Measurements from ENCODE around the gene IGF2BP2. TPM values are rescaled to one million over a fixed set of nuclear protein-coding genes. Genes with fewer than 3 reads are reported as not detected.

Gene IGF2BP2
- total RNA-seq, 1 experiment from 2014 or later, result 97.8 TPM

DNA sequence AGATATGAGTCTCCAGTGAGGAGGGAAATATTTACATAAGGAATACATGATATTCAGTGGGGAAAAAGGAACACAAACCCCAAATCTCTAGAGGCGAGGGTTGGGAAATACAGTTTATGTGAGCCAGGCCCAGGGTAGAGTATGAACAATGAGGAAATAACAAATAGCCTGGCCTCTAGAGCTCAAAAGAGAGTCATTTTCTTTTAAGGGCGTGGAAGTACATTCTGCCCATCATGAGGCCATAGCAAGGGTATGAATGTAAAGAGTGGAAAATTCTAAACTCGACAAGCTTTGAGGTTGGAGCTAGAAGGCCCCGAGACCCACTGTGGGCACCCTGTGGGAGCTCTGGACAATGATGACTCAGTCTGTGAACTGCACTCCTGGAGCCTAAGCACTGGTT, 27.8 kb upstream of the IGF2BP2 start:
- peaks cover 12% of the 10 kb centered on the region; the same call in 1 of the 2 replicates for H3K9me3 ChIP-seq (ENCODE audit: control insufficient read depth, insufficient read depth, low read depth, low read length)
- intact Hi-C loops (cut with micrococcal nuclease; ENCODE audit: unreplicated experiment) (no loop called here), in situ Hi-C loops (cut with HindIII; ENCODE audit: low pct_unique_long_range_greater_than_20kb, low sequenced_read_pairs) (no loop called here)
- no peaks in the 10 kb centered on the region for H3K4me1 ChIP-seq (ENCODE audit: control insufficient read depth, insufficient read depth, low read length)
- POLR2A ChIA-PET, result interaction anchor here (0.6 kb wide), 1 partner anchor 72 kb away, joined by 3 read pairs; no protein-coding TSS in a partner anchor
- no peak for DNase-seq (ENCODE audit: low read depth, low spot score)
- H3K27me3 ChIP-seq (ENCODE audit: control insufficient read depth, insufficient read depth, low read length), result no peaks in the 10 kb centered on the region
- TF ChIP-seq, protein P1, sequence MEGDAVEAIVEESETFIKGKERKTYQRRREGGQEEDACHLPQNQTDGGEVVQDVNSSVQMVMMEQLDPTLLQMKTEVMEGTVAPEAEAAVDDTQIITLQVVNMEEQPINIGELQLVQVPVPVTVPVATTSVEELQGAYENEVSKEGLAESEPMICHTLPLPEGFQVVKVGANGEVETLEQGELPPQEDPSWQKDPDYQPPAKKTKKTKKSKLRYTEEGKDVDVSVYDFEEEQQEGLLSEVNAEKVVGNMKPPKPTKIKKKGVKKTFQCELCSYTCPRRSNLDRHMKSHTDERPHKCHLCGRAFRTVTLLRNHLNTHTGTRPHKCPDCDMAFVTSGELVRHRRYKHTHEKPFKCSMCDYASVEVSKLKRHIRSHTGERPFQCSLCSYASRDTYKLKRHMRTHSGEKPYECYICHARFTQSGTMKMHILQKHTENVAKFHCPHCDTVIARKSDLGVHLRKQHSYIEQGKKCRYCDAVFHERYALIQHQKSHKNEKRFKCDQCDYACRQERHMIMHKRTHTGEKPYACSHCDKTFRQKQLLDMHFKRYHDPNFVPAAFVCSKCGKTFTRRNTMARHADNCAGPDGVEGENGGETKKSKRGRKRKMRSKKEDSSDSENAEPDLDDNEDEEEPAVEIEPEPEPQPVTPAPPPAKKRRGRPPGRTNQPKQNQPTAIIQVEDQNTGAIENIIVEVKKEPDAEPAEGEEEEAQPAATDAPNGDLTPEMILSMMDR (IDR thresholded peaks at IDR 0.05), result no peak
- no peak for TF ChIP-seq SIN3A (IDR thresholded peaks at IDR 0.05; ENCODE audit: borderline replicate concordance, insufficient read depth, low read depth, low read length)
- no peak for TF ChIP-seq POLR2AphosphoS5 (IDR thresholded peaks at IDR 0.05; ENCODE audit: low read depth, low read length)
- TF ChIP-seq TCF7L2 (IDR thresholded peaks at IDR 0.05; ENCODE audit: low read depth, low read length), result no peak
- TF ChIP-seq, protein P2, sequence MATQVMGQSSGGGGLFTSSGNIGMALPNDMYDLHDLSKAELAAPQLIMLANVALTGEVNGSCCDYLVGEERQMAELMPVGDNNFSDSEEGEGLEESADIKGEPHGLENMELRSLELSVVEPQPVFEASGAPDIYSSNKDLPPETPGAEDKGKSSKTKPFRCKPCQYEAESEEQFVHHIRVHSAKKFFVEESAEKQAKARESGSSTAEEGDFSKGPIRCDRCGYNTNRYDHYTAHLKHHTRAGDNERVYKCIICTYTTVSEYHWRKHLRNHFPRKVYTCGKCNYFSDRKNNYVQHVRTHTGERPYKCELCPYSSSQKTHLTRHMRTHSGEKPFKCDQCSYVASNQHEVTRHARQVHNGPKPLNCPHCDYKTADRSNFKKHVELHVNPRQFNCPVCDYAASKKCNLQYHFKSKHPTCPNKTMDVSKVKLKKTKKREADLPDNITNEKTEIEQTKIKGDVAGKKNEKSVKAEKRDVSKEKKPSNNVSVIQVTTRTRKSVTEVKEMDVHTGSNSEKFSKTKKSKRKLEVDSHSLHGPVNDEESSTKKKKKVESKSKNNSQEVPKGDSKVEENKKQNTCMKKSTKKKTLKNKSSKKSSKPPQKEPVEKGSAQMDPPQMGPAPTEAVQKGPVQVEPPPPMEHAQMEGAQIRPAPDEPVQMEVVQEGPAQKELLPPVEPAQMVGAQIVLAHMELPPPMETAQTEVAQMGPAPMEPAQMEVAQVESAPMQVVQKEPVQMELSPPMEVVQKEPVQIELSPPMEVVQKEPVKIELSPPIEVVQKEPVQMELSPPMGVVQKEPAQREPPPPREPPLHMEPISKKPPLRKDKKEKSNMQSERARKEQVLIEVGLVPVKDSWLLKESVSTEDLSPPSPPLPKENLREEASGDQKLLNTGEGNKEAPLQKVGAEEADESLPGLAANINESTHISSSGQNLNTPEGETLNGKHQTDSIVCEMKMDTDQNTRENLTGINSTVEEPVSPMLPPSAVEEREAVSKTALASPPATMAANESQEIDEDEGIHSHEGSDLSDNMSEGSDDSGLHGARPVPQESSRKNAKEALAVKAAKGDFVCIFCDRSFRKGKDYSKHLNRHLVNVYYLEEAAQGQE (IDR thresholded peaks at IDR 0.05; ENCODE audit: insufficient read depth in 1 of 2, low read depth in 2 of 2, low read length in 1 of 2), result no peak
- H3K36me3 ChIP-seq (ENCODE audit: control insufficient read depth, insufficient read depth, low read length), result no peaks in the 10 kb centered on the region
- CTCF ChIA-PET, result interaction anchor here (0.5 to 0.9 kb wide), 2 partner anchors 16 to 192 kb away, joined by 3 to 5 read pairs; no protein-coding TSS in a partner anchor
- no peak overlapping the region for H3K4me3 ChIP-seq (ENCODE audit: low read depth in 2 of 2, low read length in 2 of 2)
- H3K27ac ChIP-seq (ENCODE audit: low read length), result no peak overlapping the region
- no peak for ATAC-seq
- BruUV-seq (replicated peaks), result no TSS peak

DNA sequence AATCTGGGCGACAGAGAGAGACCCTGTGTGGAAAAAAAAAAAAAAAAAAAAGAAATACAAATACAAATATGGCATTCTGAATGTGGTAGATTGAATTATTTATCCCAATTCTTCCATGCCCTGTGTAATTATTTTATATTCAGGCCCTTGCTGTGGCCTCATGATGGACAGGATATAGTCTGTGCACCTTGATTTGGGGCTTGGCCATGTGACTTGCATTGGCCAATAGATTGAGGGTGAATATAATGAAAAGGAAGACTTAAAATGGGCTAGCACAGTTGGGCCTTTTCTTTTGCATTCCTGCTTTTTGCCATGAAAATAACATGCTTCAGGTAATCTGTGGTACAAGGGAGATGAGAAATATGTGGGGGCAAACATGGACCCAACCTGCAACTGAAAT, 27.1 kb upstream of the IGF2BP2 start:
- intact Hi-C loops (cut with micrococcal nuclease; ENCODE audit: unreplicated experiment) (no loop called here), in situ Hi-C loops (cut with HindIII; ENCODE audit: low pct_unique_long_range_greater_than_20kb, low sequenced_read_pairs) (no loop called here)
- Histone ChIP-seq H3K4me3 (ENCODE audit: low read depth in 2 of 2, low read length in 2 of 2) (no peak overlapping the region), H3K27ac (ENCODE audit: low read length) (no peak overlapping the region), H3K36me3 (ENCODE audit: control insufficient read depth, insufficient read depth, low read length) (no peaks in the 10 kb centered on the region), H3K9me3 (ENCODE audit: control insufficient read depth, insufficient read depth, low read depth, low read length) (peaks cover 10% of the 10 kb centered on the region; the same call in 1 of the 2 replicates), H3K27me3 (ENCODE audit: control insufficient read depth, insufficient read depth, low read length) (no peaks in the 10 kb centered on the region), H3K4me1 (ENCODE audit: control insufficient read depth, insufficient read depth, low read length) (no peaks in the 10 kb centered on the region)
- no TSS peak for BruUV-seq (replicated peaks)
- ATAC-seq, result no peak
- TF ChIP-seq SIN3A (IDR thresholded peaks at IDR 0.05; ENCODE audit: borderline replicate concordance, insufficient read depth, low read depth, low read length) (no peak), POLR2AphosphoS5 (IDR thresholded peaks at IDR 0.05; ENCODE audit: low read depth, low read length) (no peak), TCF7L2 (IDR thresholded peaks at IDR 0.05; ENCODE audit: low read depth, low read length) (no peak)
- TF ChIP-seq, protein P2 (IDR thresholded peaks at IDR 0.05; ENCODE audit: insufficient read depth in 1 of 2, low read depth in 2 of 2, low read length in 1 of 2), result no peak
- TF ChIP-seq, protein P1 (IDR thresholded peaks at IDR 0.05), result no peak
- no peak for DNase-seq (ENCODE audit: low read depth, low spot score)
- ChIA-PET CTCF (interaction anchor here (0.7 kb wide), 1 partner anchor 91 kb away, joined by 6 read pairs; no protein-coding TSS in a partner anchor), POLR2A (interaction anchor here (0.6 kb wide), 1 partner anchor 71 kb away, joined by 3 read pairs; no protein-coding TSS in a partner anchor)
